Ishikawa (cell line): Measurements from ENCODE around the gene CAMK1G.

Experiments
- CEBPB ChIP-seq: IDR thresholded peaks from 2 replicates; pipeline ENCODE4 v1.6.1; 2012
- CREB1 ChIP-seq: IDR thresholded peaks from 2 replicates; pipeline ENCODE4 v1.6.1; 2012; ENCODE audit warnings: low read depth
- EGR1 ChIP-seq: IDR thresholded peaks from 2 replicates; pipeline ENCODE4 v1.6.1; 2012
- EP300 ChIP-seq: IDR thresholded peaks from 2 replicates; pipeline ENCODE4 v1.6.1; 2012; ENCODE audit warnings: borderline replicate concordance
- FOXM1 ChIP-seq: IDR thresholded peaks from 2 replicates; pipeline ENCODE4 v1.6.1; 2012; ENCODE audit warnings: low read depth, borderline replicate concordance
- NFIC ChIP-seq: IDR thresholded peaks from 2 replicates; pipeline ENCODE4 v1.6.1; 2012
- RAD21 ChIP-seq: IDR thresholded peaks from 2 replicates; pipeline ENCODE4 v1.6.1; 2012; ENCODE audit warnings: low read depth
- TAF1 ChIP-seq: IDR thresholded peaks from 2 replicates; pipeline ENCODE4 v1.6.1; 2012; ENCODE audit warnings: low read depth, mild to moderate bottlenecking
- TCF12 ChIP-seq: IDR thresholded peaks from 2 replicates; pipeline ENCODE4 v1.6.1; 2012; ENCODE audit warnings: low read depth
- TEAD4 ChIP-seq: IDR thresholded peaks from 2 replicates; pipeline ENCODE4 v1.6.1; 2012
- YY1 ChIP-seq: IDR thresholded peaks from 2 replicates; pipeline ENCODE4 v1.6.1; 2012; ENCODE audit warnings: low read depth
- ZBTB7A ChIP-seq: IDR thresholded peaks from 2 replicates; pipeline ENCODE4 v1.6.1; 2012; ENCODE audit warnings: low read depth
- TF ChIP-seq, protein P1 (sequence below): IDR thresholded peaks from 2 replicates; pipeline ENCODE4 v1.6.1; 2012
- TF ChIP-seq, protein P2 (sequence below): IDR thresholded peaks from 2 replicates; pipeline ENCODE4 v1.6.1; 2012
- TF ChIP-seq, protein P3 (sequence below): IDR thresholded peaks from 2 replicates; pipeline ENCODE4 v1.6.1; 2012; ENCODE audit warnings: low read depth, mild to moderate bottlenecking

Gene CAMK1G

GRCh38 chr1:209583408-209583807, at the start of gene CAMK1G:
TSS of gene CAMK1G (plus strand) at chr1:209583714. CDS start at chr1:209594984, 11,270 bp downstream.
- TF ChIP-seq FOXM1 (no peak), ZBTB7A (no peak), NFIC (no peak), EGR1 (no peak), EP300 (no peak), TCF12 (no peak), CREB1 (no peak), TEAD4 (no peak), YY1 (no peak), CEBPB (no peak), RAD21 (no peak), TAF1 (no peak)
- TF ChIP-seq, protein P1, sequence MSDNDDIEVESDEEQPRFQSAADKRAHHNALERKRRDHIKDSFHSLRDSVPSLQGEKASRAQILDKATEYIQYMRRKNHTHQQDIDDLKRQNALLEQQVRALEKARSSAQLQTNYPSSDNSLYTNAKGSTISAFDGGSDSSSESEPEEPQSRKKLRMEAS: no peak
- TF ChIP-seq, protein P2, sequence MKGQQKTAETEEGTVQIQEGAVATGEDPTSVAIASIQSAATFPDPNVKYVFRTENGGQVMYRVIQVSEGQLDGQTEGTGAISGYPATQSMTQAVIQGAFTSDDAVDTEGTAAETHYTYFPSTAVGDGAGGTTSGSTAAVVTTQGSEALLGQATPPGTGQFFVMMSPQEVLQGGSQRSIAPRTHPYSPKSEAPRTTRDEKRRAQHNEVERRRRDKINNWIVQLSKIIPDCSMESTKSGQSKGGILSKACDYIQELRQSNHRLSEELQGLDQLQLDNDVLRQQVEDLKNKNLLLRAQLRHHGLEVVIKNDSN: no peak
- TF ChIP-seq, protein P3, sequence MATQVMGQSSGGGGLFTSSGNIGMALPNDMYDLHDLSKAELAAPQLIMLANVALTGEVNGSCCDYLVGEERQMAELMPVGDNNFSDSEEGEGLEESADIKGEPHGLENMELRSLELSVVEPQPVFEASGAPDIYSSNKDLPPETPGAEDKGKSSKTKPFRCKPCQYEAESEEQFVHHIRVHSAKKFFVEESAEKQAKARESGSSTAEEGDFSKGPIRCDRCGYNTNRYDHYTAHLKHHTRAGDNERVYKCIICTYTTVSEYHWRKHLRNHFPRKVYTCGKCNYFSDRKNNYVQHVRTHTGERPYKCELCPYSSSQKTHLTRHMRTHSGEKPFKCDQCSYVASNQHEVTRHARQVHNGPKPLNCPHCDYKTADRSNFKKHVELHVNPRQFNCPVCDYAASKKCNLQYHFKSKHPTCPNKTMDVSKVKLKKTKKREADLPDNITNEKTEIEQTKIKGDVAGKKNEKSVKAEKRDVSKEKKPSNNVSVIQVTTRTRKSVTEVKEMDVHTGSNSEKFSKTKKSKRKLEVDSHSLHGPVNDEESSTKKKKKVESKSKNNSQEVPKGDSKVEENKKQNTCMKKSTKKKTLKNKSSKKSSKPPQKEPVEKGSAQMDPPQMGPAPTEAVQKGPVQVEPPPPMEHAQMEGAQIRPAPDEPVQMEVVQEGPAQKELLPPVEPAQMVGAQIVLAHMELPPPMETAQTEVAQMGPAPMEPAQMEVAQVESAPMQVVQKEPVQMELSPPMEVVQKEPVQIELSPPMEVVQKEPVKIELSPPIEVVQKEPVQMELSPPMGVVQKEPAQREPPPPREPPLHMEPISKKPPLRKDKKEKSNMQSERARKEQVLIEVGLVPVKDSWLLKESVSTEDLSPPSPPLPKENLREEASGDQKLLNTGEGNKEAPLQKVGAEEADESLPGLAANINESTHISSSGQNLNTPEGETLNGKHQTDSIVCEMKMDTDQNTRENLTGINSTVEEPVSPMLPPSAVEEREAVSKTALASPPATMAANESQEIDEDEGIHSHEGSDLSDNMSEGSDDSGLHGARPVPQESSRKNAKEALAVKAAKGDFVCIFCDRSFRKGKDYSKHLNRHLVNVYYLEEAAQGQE: no peak

GRCh38 chr1:209534496-209535250, 48.8 kb upstream of the CAMK1G start:
- TF ChIP-seq ZBTB7A: no peak
- no peak for TF ChIP-seq EGR1
- TF ChIP-seq NFIC: no peak
- TF ChIP-seq CEBPB: no peak

DNA sequence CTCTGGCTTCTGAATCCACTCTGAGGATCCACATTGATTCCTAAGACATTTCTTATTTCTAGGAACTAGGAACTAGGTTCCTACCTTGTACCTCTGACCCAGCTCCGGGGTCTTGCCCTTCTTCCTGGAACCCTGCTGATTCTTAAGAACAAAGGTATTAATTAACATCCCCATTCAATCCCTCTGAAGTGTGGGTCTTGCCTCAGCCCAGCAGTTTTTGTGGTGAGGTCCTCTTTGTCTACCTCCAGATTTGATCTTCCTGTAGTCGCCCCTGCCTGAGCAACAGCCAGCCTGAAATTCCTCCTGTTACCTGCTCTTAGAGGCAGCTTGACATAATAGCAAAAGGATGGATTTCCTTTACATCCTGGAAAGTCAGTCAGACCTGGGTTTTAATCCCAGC, 46.7 kb upstream of the CAMK1G start:
- TF ChIP-seq FOXM1: no peak

GRCh38 chr1:209537336-209538114, 46.0 kb upstream of the CAMK1G start:
- TF ChIP-seq CEBPB (no peak), EGR1 (no peak), TAF1 (no peak), FOXM1 (no peak), TEAD4 (no peak), YY1 (no peak), EP300 (no peak), CREB1 (no peak), ZBTB7A (no peak), RAD21 (no peak), NFIC (no peak), TCF12 (no peak)
- TF ChIP-seq, protein P1: no peak
- TF ChIP-seq, protein P3: no peak
- TF ChIP-seq, protein P2: no peak

DNA sequence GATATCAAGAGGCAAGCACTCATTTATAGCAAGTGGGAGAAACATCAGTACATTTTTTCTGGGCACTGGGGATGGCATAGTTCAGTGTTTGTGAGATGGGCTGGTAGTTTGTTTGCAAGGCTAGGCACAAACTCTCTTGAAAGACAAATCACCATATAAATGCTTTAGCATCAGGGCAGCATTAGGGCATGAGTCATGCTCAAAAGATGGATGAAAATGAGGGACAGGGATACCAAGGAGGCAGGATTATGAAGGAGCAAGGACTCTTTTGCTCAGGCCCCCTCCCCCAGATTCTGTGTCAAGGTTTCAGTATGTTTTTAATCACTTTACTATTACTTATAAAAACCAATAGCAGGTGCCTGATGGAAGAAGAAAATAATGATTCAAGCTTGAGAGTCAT, 43.9 kb upstream of the CAMK1G start:
- no peak for TF ChIP-seq CEBPB
- TF ChIP-seq RAD21: no peak
- no peak for TF ChIP-seq ZBTB7A
- TF ChIP-seq YY1: no peak
- TF ChIP-seq EGR1: no peak
- no peak for TF ChIP-seq FOXM1

DNA sequence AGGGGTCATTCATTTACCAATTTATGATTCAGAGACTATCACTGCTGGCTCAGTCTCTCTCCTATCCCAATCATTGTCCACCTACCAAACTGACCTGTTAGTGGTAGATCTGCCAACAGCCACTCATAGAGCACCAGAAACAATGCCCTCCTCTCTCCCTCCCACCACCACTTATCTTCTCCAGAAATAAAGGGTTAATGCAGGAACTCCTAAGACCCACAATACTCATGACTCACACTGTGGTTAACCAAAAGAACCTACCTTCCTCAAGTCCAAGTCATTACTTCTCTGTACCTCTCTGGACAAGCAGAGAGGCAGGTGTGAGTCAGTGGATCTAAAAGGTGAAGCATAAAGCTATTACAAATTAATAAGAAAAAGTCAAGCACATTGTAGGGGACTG, 40.9 kb upstream of the CAMK1G start:
- TF ChIP-seq, protein P1: no peak
- no peak for TF ChIP-seq FOXM1
